Stomach (tissue), 19 donors: ENCODE data around the gene CDV3. TPM values are rescaled to one million over a fixed set of nuclear protein-coding genes. Genes with fewer than 3 reads are reported as not detected.
"Not testable (repeated sequence)": the region's sequence is repeated elsewhere in the genome, so short reads cannot be mapped to it uniquely, and the experiment has no call there.

Source experiments
- DNase-seq, 2 donors: peaks; one replicate each; pipeline versions ENCODE4 v3.0.0 to v3.0.0-alpha.2; 2013 to 2019
- H3K27ac ChIP-seq, 5 donors: fragments of 200-600 bp in 4 of 5; sonication (generic) in 4 of 5; one replicate each; pipeline ENCODE4 v1.5.1; 2013 to 2019; ENCODE audit warnings: mild to moderate bottlenecking in 1 of 5, moderate library complexity in 1 of 5
- H3K27me3 ChIP-seq, 3 donors: fragments of 200-600 bp; sonication (generic); one replicate each; pipeline ENCODE4 v1.5.1; 2017 to 2019; ENCODE audit warnings: mixed run types in 1 of 3
- H3K36me3 ChIP-seq, 4 donors: fragments of 200-600 bp; sonication (generic); 1 replicate in 3 of 4; 2 replicates in 1 of 4; pipeline ENCODE4 v1.5.1; 2016 to 2019
- H3K4me1 ChIP-seq, 4 donors: fragments of 200-600 bp; sonication (generic); one replicate each; pipeline ENCODE4 v1.5.1; 2016 to 2019
- H3K4me3 ChIP-seq, 4 donors: fragments of 200-600 bp; sonication (generic) in 3 of 4; one replicate each; pipeline ENCODE4 v1.5.1; 2016 to 2019; ENCODE audit warnings: mild to moderate bottlenecking in 1 of 4
- H3K9me3 ChIP-seq, 4 donors: fragments of 200-600 bp; sonication (generic); one replicate each; pipeline ENCODE4 v1.5.1; 2016 to 2019
- CTCF ChIP-seq, 7 experiments: fragments of 450-650 bp in 4 of 7; fragments of 200-600 bp in 3 of 7; sonication (generic) in 3 of 7; IDR thresholded peaks; one replicate each; pipeline ENCODE4 v1.5.1; 2016 to 2019; ENCODE audit warnings: antibody characterized with exemption in 7 of 7, control low read depth in 2 of 7, mild to moderate bottlenecking in 1 of 7
- EP300 ChIP-seq: sonication (generic); formaldehyde crosslinking; IDR thresholded peaks from one replicate; pipeline ENCODE4 v1.6.1; 2017; ENCODE audit warnings: antibody characterized with exemption
- POLR2A ChIP-seq, 4 donors: fragments of 450-650 bp; IDR thresholded peaks; one replicate each; pipeline ENCODE4 v1.6.1; 2016; ENCODE audit warnings: antibody characterized with exemption in 4 of 4, control low read depth in 2 of 4, mild to moderate bottlenecking in 1 of 4, moderate library complexity in 1 of 4
- POLR2AphosphoS5 ChIP-seq, 3 donors: sonication (generic); formaldehyde crosslinking; IDR thresholded peaks; one replicate each; pipeline ENCODE4 v1.6.1; 2016; ENCODE audit warnings: antibody characterized with exemption in 3 of 3
- WGBS, 5 donors: extraction: QIAGEN DNeasy Blood & Tissue Kit in 3 of 5; methylation state at CpG; one replicate each; pipeline versions ENCODE4 v1.1.5 to v1.1.7; 2013 to 2018; 5-methylcytosine and 5-hydroxymethylcytosine counted together
- intact Hi-C: fragments of 100-400 bp; cut with DNase I; formaldehyde crosslinking; loops from one replicate; pipeline ENCODE4 v1.15.1; 2023; ENCODE audit warnings: low total_unique reads
- long read RNA-seq, 10 donors: transcript quantifications; one replicate each; lab custom pipeline, GENCODE V29; 2026
- polyA plus RNA-seq, 3 donors: library from polyadenylated mRNA; stranded (reverse); fragments of 200-250 nt; gene quantifications; one replicate each; pipeline ENCODE4 v1.2.3, GENCODE V29; 2013
- total RNA-seq, 5 donors: library from RNA; depleted of rRNA; stranded (reverse); fragments of >200 nt; gene quantifications; one replicate each; pipeline versions ENCODE4 v1.1.0 to v1.2.3, GENCODE V29; 2014 to 2016
- donor health status: healthy with polysubstance abuse.
- donor health status: Bipolar disorder and iron deficiency.
- donor health status: healthy.

The CDV3 gene
- total RNA-seq: 100 to 1,000 TPM in 2 of 5 donors, 10 to 100 TPM in 3; 40.3 to 160 (median 65.2) TPM
- polyA plus RNA-seq: 10 to 100 TPM; 46.2 to 92.0 (median 72.0) TPM
- long read RNA-seq, donor 1, partial matches to known transcripts: 0 of 4 reads
- long read RNA-seq, donor 1, other reads (novel, unspliced or antisense): 0 of 4 reads
- long read RNA-seq, donor 2, partial matches to known transcripts: 0 of 7 reads
- long read RNA-seq, donor 2, other reads (novel, unspliced or antisense): 0 of 7 reads
- long read RNA-seq, donor 3, transcript CDV3-203 (5 exons, 955 nt): major isoform, 8 of 9 reads
- long read RNA-seq, donor 3, partial matches to known transcripts: 0 of 9 reads
- long read RNA-seq, donor 3, other reads (novel, unspliced or antisense): 0 of 9 reads
- long read RNA-seq, donor 4, partial matches to known transcripts: 0 of 2 reads
- long read RNA-seq, donor 4, other reads (novel, unspliced or antisense): 0 of 2 reads
- long read RNA-seq, donor 5, transcript CDV3-203 (5 exons, 955 nt): major isoform, 14 of 101 reads
- long read RNA-seq, donor 5, partial matches to known transcripts: 84 of 101 reads
- long read RNA-seq, donor 5, other reads (novel, unspliced or antisense): 0 of 101 reads
- long read RNA-seq, donor 6: 0 reads
- long read RNA-seq, donor 7, transcript CDV3-203 (5 exons, 955 nt): major isoform, 15 of 34 reads
- long read RNA-seq, donor 7, partial matches to known transcripts: 10 of 34 reads
- long read RNA-seq, donor 7, other reads (novel, unspliced or antisense): 5 of 34 reads
- long read RNA-seq, donor 8, transcript CDV3-203 (5 exons, 955 nt): major isoform, 16 of 18 reads
- long read RNA-seq, donor 8, partial matches to known transcripts: 0 of 18 reads
- long read RNA-seq, donor 8, other reads (novel, unspliced or antisense): 0 of 18 reads
- long read RNA-seq, donor 9, transcript CDV3-203 (5 exons, 955 nt): major isoform, 14 of 38 reads
- long read RNA-seq, donor 9, partial matches to known transcripts: 24 of 38 reads
- long read RNA-seq, donor 9, other reads (novel, unspliced or antisense): 0 of 38 reads
- long read RNA-seq, donor 10, partial matches to known transcripts: 47 of 50 reads
- long read RNA-seq, donor 10, other reads (novel, unspliced or antisense): 0 of 50 reads

GRCh38 chr3:133573629-133574194, at the start of gene CDV3:
Gene CDV3 (plus strand): TSS chr3:133573686. CDS start chr3:133574045, 359 bp downstream.
- no peak for DNase-seq
- TF ChIP-seq POLR2AphosphoS5 (IDR thresholded peaks at IDR 0.05): peak; percentile 75 to 98 (median 96)
- TF ChIP-seq POLR2A (IDR thresholded peaks at IDR 0.05): peak in 1 of 4 donors; percentile 57
- TF ChIP-seq EP300: no peak
- no peak for TF ChIP-seq CTCF (IDR thresholded peaks at IDR 0.05)
- Histone ChIP-seq H3K9me3 (no peaks in the 10 kb centered on the region), H3K27ac (peak within 1 kb of the TSS; percentile 91 to 99 (median 97)), H3K4me1 (peaks cover 33 to 81% (median 44%) of the 10 kb centered on the region in 4 donors), H3K27me3 (no peaks in the 10 kb centered on the region), H3K36me3 (peaks cover 0 to 33% (median 28%) of the 10 kb centered on the region in 4 donors), H3K4me3 (peak within 1 kb of the TSS; percentile 66 to 80 (median 70))
- intact Hi-C loops: no loop called here
- 0 to 1% (median 1%) methylated on average over 11 to 81 of the region's 81 CpGs for WGBS, 5 donors

- WGBS, 5 donors: 18 to 57% (median 37%) methylated on average over 3 of the region's 3 CpGs
Observed at GRCh38 chr3:133523758-133524157, 49.7 kb upstream of the CDV3 start.

GRCh38 chr3:133525435-133525834, 48.1 kb upstream of the CDV3 start:
- intact Hi-C loops: no loop called here
- Histone ChIP-seq H3K27me3 (no peaks in the 10 kb centered on the region), H3K27ac (no peak overlapping the region), H3K4me1 (peaks cover 0 to 28% (median 10%) of the 10 kb centered on the region in 4 donors), H3K36me3 (no peaks in the 10 kb centered on the region), H3K4me3 (no peak overlapping the region), H3K9me3 (no peaks in the 10 kb centered on the region)
- no peak for TF ChIP-seq CTCF (IDR thresholded peaks at IDR 0.05)
- TF ChIP-seq POLR2AphosphoS5 (IDR thresholded peaks at IDR 0.05): no peak
- no peak for TF ChIP-seq EP300
- no peak for TF ChIP-seq POLR2A (IDR thresholded peaks at IDR 0.05)
- no peak for DNase-seq

More at GRCh38 chr3:133523758-133524157, 49.7 kb upstream of the CDV3 start:
- H3K9me3 ChIP-seq, H3K4me3 ChIP-seq, intact Hi-C loops, H3K36me3 ChIP-seq, H3K27me3 ChIP-seq, DNase-seq: not testable (repeated sequence)
- Histone ChIP-seq H3K27ac (peak overlapping the region in 4 of 5 donors; percentile 48 to 72 (median 61)), H3K4me1 (peaks cover 0 to 28% (median 10%) of the 10 kb centered on the region in 4 donors)
- peak in 2 of 3 donors; percentile 78 to 86 for TF ChIP-seq POLR2AphosphoS5 (IDR thresholded peaks at IDR 0.05)

GRCh38 chr3:133527081-133527715, 46.3 kb upstream of the CDV3 start:
- intact Hi-C loops: no loop called here
- Histone ChIP-seq H3K9me3 (no peaks in the 10 kb centered on the region), H3K27ac (peak overlapping the region in 1 of 5 donors; percentile 36), H3K4me3 (no peak overlapping the region), H3K36me3 (no peaks in the 10 kb centered on the region), H3K4me1 (peaks cover 0 to 28% (median 10%) of the 10 kb centered on the region in 4 donors), H3K27me3 (no peaks in the 10 kb centered on the region)
- 34 to 58% (median 41%) methylated on average over 6 of the region's 6 CpGs for WGBS, 5 donors
- peak in 1 of 2 donors; percentile 61 for DNase-seq
- no peak for TF ChIP-seq EP300
- no peak for TF ChIP-seq CTCF (IDR thresholded peaks at IDR 0.05)
- no peak for TF ChIP-seq POLR2A (IDR thresholded peaks at IDR 0.05)
- no peak for TF ChIP-seq POLR2AphosphoS5 (IDR thresholded peaks at IDR 0.05)
